A204.1 (cell line): Measurements from ENCODE around the gene PCCA.
A peak's percentile ranks its signal among the peaks of the same experiment; 100 is the strongest.
"Not testable (repeated sequence)": the region's sequence is repeated elsewhere in the genome, so short reads cannot be mapped to it uniquely, and the experiment has no call there.

Experiments
- FAIRE-seq: peaks from 2 replicates; lab custom pipeline; 2012; peaks lifted over from hg19 to GRCh38; lab: Jason Lieb, UNC

PCCA gene

GRCh38 chr13:100140441-100140840 lies 51.5 kb downstream of the PCCA start:
- no peak for FAIRE-seq

GRCh38 chr13:100141461-100141961 lies 52.6 kb downstream of the PCCA start:
- FAIRE-seq: not testable (repeated sequence)

- FAIRE-seq: no peak
Measured at GRCh38 chr13:100146534-100146933, 57.6 kb downstream of the PCCA start.

DNA sequence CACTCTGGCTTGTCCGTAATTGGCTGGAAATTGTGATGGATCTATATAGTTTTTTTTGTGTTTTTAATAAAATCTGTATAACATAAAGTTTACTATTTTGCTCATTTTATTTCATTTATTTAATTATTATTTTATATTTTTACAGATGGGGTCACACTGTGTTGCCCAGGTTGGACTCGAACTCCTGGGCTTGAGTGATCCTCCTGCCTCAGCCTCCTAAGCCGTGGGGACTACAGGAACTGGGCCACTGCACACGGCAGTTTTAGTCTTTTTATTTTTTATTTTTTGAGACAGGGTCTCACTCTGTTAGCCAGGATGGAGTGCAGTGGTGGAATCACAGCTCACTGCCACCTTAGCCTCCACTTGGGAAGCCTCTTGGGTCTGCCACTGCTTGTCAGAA lies 58.9 kb downstream of the PCCA start:
- FAIRE-seq: peak; percentile 25

- FAIRE-seq: no peak
Measured at GRCh38 chr13:100148422-100148821, 59.5 kb downstream of the PCCA start.

DNA sequence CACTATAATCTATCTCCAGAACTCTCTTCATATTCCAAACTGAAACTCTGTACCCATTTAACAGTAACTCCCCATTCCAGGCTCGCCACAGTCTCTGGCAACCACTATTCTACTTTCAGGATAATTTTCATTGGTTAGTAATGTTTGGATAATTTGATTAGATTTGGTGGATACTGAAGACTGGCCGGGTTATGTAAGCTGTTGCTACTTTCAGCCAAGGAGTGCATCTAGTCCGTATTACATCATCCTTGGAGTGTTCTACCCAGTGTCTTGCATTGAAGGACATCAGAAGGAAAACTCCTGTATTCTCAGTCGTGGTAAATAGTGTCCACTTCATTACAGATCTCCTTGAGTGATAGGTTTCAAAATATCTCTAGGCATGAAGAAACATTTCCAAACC lies 60.5 kb downstream of the PCCA start:
- no peak for FAIRE-seq

GRCh38 chr13:100150711-100151110 lies 61.8 kb downstream of the PCCA start:
- FAIRE-seq: not testable (repeated sequence)

DNA sequence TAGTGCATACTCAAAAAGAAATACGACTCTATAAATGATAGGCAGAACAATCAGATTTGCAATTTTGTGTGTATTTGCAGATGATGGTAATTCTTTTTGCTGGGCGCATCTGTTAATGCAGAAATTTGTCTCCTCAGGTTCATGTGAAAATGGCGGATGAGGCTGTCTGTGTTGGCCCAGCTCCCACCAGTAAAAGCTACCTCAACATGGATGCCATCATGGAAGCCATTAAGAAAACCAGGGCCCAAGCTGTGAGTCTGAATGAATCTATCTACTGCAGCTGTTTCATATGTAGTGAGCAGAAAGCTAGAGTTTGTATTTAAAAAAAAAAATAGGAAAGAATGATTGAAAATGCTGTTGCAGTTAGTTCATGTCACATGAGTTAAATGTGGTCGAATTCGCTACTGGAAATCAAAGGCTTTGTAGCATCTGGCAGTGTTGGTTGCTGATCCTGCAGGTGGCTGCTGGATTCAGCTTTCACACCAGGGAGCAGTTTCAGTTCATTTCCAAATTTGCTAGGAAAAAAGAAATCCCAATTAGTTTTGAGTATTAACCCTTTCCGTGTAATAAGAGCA lies 66.0 kb downstream of the PCCA start:
- FAIRE-seq: no peak

GRCh38 chr13:100156788-100157187 lies 67.9 kb downstream of the PCCA start:
- no peak for FAIRE-seq

GRCh38 chr13:100158569-100158968 lies 69.7 kb downstream of the PCCA start:
- FAIRE-seq: no peak

GRCh38 chr13:100159584-100159983 lies 70.7 kb downstream of the PCCA start:
- no peak for FAIRE-seq

DNA sequence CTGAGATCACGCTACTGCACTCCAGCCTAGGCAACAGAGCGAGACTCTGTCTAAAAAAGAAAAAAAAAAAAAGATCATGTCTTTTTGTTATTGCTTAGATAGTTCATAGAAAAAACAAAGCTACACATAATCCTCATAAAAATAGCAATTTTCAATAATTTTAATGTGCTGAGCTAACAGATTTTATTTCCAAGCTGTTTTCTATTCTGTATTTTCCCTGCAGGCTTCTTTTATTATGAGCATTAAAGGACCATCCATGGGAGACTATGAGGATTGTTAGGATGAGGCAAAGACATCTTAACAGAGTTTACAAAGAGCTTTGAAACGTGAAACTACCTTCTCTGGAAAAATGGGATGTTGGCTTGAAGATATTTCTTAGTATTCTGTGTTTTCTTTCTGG lies 71.6 kb downstream of the PCCA start:
- FAIRE-seq: no peak

DNA sequence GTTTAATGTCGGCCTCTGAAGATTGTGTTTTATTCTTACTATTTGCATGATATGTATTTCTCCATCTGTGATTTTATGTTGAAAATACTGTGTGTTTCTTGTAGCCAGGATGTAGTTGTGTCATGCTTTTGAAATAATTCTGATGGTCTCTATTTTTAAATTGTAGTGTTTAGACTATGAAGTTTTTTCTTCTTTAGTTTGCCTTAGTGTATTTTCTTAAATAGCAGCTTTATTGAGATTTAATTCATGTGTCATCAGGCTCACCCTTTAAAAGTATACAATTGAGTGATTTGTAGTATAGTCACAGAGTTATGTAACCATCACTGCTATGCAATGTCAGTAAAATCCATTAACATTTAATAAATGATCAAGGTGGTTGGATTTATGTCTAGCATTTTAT lies 74.5 kb downstream of the PCCA start:
- no peak for FAIRE-seq

- FAIRE-seq: no peak
Measured at GRCh38 chr13:100173203-100173602, 84.3 kb downstream of the PCCA start.

- FAIRE-seq: not testable (repeated sequence)
Measured at GRCh38 chr13:100174455-100174854, 85.6 kb downstream of the PCCA start.

- no peak for FAIRE-seq
Measured at GRCh38 chr13:100175078-100175802, 86.3 kb downstream of the PCCA start.

- FAIRE-seq: no peak
Measured at GRCh38 chr13:100175803-100176182, 86.9 kb downstream of the PCCA start.

DNA sequence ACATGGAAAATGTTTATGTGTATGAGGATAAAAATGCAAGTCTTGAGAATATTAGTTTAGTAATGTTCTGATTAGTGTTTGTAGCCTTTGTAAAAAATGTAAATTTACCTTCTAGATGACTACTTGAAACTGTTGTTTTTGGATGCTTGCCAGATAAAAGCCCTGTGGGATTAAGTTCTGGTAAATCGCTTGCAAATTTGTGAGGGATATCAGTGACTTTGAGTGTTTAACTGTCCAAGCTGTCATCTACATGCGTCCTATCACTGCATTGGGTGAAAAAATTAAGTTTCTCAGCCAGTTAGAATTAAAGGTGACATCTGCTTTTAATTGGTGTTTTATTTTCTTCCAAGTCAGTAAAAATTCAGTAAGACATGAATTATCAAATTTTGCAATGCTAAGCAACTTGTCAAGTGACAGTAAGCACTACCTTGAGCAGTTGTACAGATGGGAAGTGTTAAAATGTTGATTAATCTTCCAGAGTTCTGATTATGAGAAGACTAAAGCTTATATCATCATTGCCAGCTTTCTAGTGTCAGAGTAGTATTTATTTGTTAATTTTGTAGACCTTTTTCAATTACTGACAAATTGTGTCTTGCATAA lies 88.0 kb downstream of the PCCA start:
- FAIRE-seq: no peak

DNA sequence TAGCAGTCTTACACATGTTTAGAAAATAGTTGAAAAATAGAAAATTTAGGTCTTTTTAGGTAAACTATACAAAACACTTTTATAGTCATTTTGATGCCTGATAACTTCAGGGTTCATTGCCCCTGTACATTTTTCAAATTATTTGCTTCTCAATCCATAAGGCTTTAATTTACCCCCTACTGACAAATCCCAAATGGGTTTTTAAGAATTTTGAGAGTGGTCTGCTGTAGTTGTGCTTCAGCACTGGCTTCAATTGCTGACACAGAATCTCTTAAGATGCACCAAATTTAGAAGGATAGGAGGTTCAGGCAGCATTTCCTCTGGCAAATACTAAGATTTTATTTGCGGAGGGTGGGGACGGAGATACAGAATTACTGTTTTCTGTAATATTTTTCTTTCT lies 89.4 kb downstream of the PCCA start:
- FAIRE-seq: no peak

- FAIRE-seq: no peak
Measured at GRCh38 chr13:100179276-100179675, 90.4 kb downstream of the PCCA start.

GRCh38 chr13:100182900-100183490 lies 94.1 kb downstream of the PCCA start:
- no peak for FAIRE-seq

DNA sequence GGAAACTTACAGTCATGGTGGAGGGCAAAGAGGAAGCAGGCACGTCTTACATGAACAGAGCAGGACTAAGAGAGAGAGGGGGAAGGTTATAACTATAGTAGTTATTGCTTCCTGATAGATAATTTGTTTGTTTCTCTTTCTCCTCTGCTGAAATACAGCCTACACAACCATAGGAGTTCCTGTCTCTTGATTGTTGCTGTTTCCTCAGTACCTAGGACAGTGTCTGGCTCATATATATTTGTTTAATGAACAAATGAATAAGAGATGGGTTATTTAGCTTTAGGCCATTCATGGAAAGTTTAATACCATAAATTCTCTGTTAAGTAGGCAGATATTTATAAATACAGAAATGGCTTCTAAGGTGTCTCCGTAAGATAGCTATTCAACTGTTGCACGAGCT lies 95.2 kb downstream of the PCCA start:
- FAIRE-seq: no peak

- FAIRE-seq: no peak
Measured at GRCh38 chr13:100195568-100195967, 106.7 kb downstream of the PCCA start.
